Ishikawa (cell line): ENCODE data around the gene MAPK1IP1L.

Source experiments
- CEBPB ChIP-seq: IDR thresholded peaks from 2 replicates; pipeline ENCODE4 v1.6.1; 2012
- EP300 ChIP-seq: IDR thresholded peaks from 2 replicates; pipeline ENCODE4 v1.6.1; 2012; ENCODE audit warnings: borderline replicate concordance
- FOXM1 ChIP-seq: IDR thresholded peaks from 2 replicates; pipeline ENCODE4 v1.6.1; 2012; ENCODE audit warnings: low read depth, borderline replicate concordance
- NFIC ChIP-seq: IDR thresholded peaks from 2 replicates; pipeline ENCODE4 v1.6.1; 2012
- RAD21 ChIP-seq: IDR thresholded peaks from 2 replicates; pipeline ENCODE4 v1.6.1; 2012; ENCODE audit warnings: low read depth
- TAF1 ChIP-seq: IDR thresholded peaks from 2 replicates; pipeline ENCODE4 v1.6.1; 2012; ENCODE audit warnings: low read depth, mild to moderate bottlenecking
- TEAD4 ChIP-seq: IDR thresholded peaks from 2 replicates; pipeline ENCODE4 v1.6.1; 2012
- YY1 ChIP-seq: IDR thresholded peaks from 2 replicates; pipeline ENCODE4 v1.6.1; 2012; ENCODE audit warnings: low read depth
- ZBTB7A ChIP-seq: IDR thresholded peaks from 2 replicates; pipeline ENCODE4 v1.6.1; 2012; ENCODE audit warnings: low read depth
- TF ChIP-seq, protein P1 (sequence below): IDR thresholded peaks from 2 replicates; pipeline ENCODE4 v1.6.1; 2012
- TF ChIP-seq, protein P2 (sequence below): IDR thresholded peaks from 2 replicates; pipeline ENCODE4 v1.6.1; 2012

DNA sequence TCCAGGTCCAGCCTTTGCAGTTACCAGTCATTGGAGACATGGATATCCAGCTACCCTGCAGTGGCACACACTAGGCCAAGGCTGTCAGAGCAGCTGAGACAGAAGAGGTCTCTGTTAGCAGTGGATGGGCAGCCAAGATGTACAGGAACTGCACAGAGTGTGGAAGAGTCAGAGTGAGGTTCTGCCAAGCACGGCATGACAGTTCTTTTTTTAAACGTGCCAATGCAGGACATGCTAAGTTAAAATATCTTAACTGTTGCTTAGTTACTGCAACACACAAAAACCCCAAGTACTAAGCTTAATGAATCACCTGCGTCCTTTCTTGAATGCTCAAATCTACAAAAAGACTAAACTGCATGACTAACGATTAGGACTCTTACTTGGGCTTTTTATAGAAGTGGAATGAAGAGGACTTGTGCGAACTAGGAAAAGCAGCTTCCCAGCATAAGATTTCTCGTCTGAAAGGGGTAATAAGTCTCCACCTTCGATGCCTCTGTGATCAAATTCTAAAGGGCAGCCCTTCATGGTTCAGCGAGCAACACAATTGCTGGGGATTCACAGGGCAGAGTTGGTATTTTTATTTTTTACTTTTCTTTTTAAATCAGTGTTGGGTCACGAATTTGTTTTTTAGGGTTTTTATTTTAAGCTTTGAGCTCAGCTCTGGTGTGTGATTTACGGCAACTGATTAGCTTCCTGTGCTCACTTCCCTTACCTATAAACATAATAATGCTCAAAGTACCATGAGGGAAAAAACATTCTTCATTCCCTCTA, 20.6 kb downstream of the MAPK1IP1L start:
- TF ChIP-seq, protein P1, sequence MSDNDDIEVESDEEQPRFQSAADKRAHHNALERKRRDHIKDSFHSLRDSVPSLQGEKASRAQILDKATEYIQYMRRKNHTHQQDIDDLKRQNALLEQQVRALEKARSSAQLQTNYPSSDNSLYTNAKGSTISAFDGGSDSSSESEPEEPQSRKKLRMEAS, result no peak
- TF ChIP-seq EP300 (no peak), RAD21 (no peak), CEBPB (no peak), FOXM1 (no peak), ZBTB7A (no peak), NFIC (no peak), YY1 (no peak), TAF1 (no peak), TEAD4 (no peak)
- TF ChIP-seq, protein P2, sequence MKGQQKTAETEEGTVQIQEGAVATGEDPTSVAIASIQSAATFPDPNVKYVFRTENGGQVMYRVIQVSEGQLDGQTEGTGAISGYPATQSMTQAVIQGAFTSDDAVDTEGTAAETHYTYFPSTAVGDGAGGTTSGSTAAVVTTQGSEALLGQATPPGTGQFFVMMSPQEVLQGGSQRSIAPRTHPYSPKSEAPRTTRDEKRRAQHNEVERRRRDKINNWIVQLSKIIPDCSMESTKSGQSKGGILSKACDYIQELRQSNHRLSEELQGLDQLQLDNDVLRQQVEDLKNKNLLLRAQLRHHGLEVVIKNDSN, result no peak
